HG02885 (cell line): ENCODE data around the gene SND1.
A peak's percentile ranks its signal among the peaks of the same experiment; 100 is the strongest.

Experiments
- ATAC-seq: cut with Tn5 transposase; IDR thresholded peaks from one replicate; pipeline ENCODE4 v1.9.1; 2021; ENCODE audit warnings: mild to moderate bottlenecking; ENCODE audit not compliant: unreplicated experiment, poor library complexity

Gene SND1

GRCh38 chr7:127881564-127881963, 229.6 kb downstream of the SND1 start:
- peak; percentile 57 for ATAC-seq

GRCh38 chr7:127882313-127882920, 230.4 kb downstream of the SND1 start:
- no peak for ATAC-seq

- ATAC-seq = no peak
These were observed 232.1 kb downstream of the SND1 start for GRCh38 chr7:127884066-127884559.

- ATAC-seq = no peak
These were observed 233.3 kb downstream of the SND1 start for GRCh38 chr7:127885222-127885772.

- no peak for ATAC-seq
These were observed 233.8 kb downstream of the SND1 start for GRCh38 chr7:127885843-127886242.

- ATAC-seq = no peak
These were observed 234.3 kb downstream of the SND1 start for GRCh38 chr7:127886248-127886647.

GRCh38 chr7:127887096-127887495, 235.1 kb downstream of the SND1 start:
- ATAC-seq = no peak

GRCh38 chr7:127887631-127888030, 235.6 kb downstream of the SND1 start:
- ATAC-seq = no peak

GRCh38 chr7:127888411-127888810, 236.4 kb downstream of the SND1 start:
- no peak for ATAC-seq

GRCh38 chr7:127888825-127889224, 236.8 kb downstream of the SND1 start:
- no peak for ATAC-seq

- no peak for ATAC-seq
These were observed 237.7 kb downstream of the SND1 start for GRCh38 chr7:127889677-127890076.

- ATAC-seq = no peak
These were observed 238.7 kb downstream of the SND1 start for GRCh38 chr7:127890726-127891125.

GRCh38 chr7:127891144-127891543, 239.2 kb downstream of the SND1 start:
- ATAC-seq = no peak

GRCh38 chr7:127891854-127892438, 240.0 kb downstream of the SND1 start:
- no peak for ATAC-seq

GRCh38 chr7:127892488-127893314, 240.7 kb downstream of the SND1 start:
- ATAC-seq = no peak

- no peak for ATAC-seq
These were observed 241.6 kb downstream of the SND1 start for GRCh38 chr7:127893547-127893946.

- no peak for ATAC-seq
These were observed 242.6 kb downstream of the SND1 start for GRCh38 chr7:127894588-127894987.

- no peak for ATAC-seq
These were observed 243.4 kb downstream of the SND1 start for GRCh38 chr7:127895360-127895759.

GRCh38 chr7:127895814-127896280, 243.9 kb downstream of the SND1 start:
- ATAC-seq = no peak

GRCh38 chr7:127896659-127897058, 244.7 kb downstream of the SND1 start:
- no peak for ATAC-seq
